ENCODE data around the gene ST7. TPM values are rescaled to one million over a fixed set of nuclear protein-coding genes. Genes with fewer than 3 reads are reported as not detected.

ST7 gene
- total and polyA plus RNA-seq, 9 donors: 11.6 to 20.7 (median 15.0) TPM

GRCh38 chr7:117006907-117007684 lies 53.8 kb downstream of the ST7 start:
- H3K27ac ChIP-seq (ENCODE audit: low read length): no peak overlapping the region
- no peaks in the 10 kb centered on the region for H3K9me3 ChIP-seq (replicated peaks; ENCODE audit: control insufficient read depth, low read depth, low read length)
- 89% methylated on average over 2 of the region's 5 CpGs for WGBS (ENCODE audit: insufficient coverage)
- H3K27me3 ChIP-seq (ENCODE audit: control insufficient read depth, insufficient read depth, low read length): no peaks in the 10 kb centered on the region
- no peak overlapping the region for H3K4me3 ChIP-seq (ENCODE audit: low read length)
- no peaks in the 10 kb centered on the region for H3K36me3 ChIP-seq (ENCODE audit: control insufficient read depth, insufficient read depth, low read length)
- H3K4me1 ChIP-seq (ENCODE audit: control insufficient read depth, insufficient read depth, low read length): no peaks in the 10 kb centered on the region
- DNase-seq: no peak

GRCh38 chr7:117008118-117008885 lies 55.0 kb downstream of the ST7 start:
- 100% methylated on average over 1 of the region's 3 CpGs for WGBS (ENCODE audit: insufficient coverage)
- Histone ChIP-seq H3K4me1 (ENCODE audit: control insufficient read depth, insufficient read depth, low read length) (no peaks in the 10 kb centered on the region), H3K27ac (ENCODE audit: low read length) (no peak overlapping the region), H3K4me3 (ENCODE audit: low read length) (no peak overlapping the region), H3K27me3 (ENCODE audit: control insufficient read depth, insufficient read depth, low read length) (no peaks in the 10 kb centered on the region), H3K9me3 (replicated peaks; ENCODE audit: control insufficient read depth, low read depth, low read length) (no peaks in the 10 kb centered on the region), H3K36me3 (ENCODE audit: control insufficient read depth, insufficient read depth, low read length) (no peaks in the 10 kb centered on the region)
- DNase-seq: no peak

GRCh38 chr7:117008886-117009531 lies 55.7 kb downstream of the ST7 start:
- no peak for DNase-seq
- Histone ChIP-seq H3K36me3 (ENCODE audit: control insufficient read depth, insufficient read depth, low read length) (no peaks in the 10 kb centered on the region), H3K4me3 (ENCODE audit: low read length) (no peak overlapping the region), H3K27me3 (ENCODE audit: control insufficient read depth, insufficient read depth, low read length) (no peaks in the 10 kb centered on the region), H3K4me1 (ENCODE audit: control insufficient read depth, insufficient read depth, low read length) (no peaks in the 10 kb centered on the region), H3K9me3 (replicated peaks; ENCODE audit: control insufficient read depth, low read depth, low read length) (no peaks in the 10 kb centered on the region), H3K27ac (ENCODE audit: low read length) (no peak overlapping the region)
- WGBS (ENCODE audit: insufficient coverage): no CpG with 5 or more reads among the region's 2 CpGs

- no peak for DNase-seq
- Histone ChIP-seq H3K27me3 (ENCODE audit: control insufficient read depth, insufficient read depth, low read length) (no peaks in the 10 kb centered on the region), H3K4me3 (ENCODE audit: low read length) (no peak overlapping the region), H3K9me3 (replicated peaks; ENCODE audit: control insufficient read depth, low read depth, low read length) (no peaks in the 10 kb centered on the region), H3K36me3 (ENCODE audit: control insufficient read depth, insufficient read depth, low read length) (no peaks in the 10 kb centered on the region), H3K27ac (ENCODE audit: low read length) (no peak overlapping the region), H3K4me1 (ENCODE audit: control insufficient read depth, insufficient read depth, low read length) (no peaks in the 10 kb centered on the region)
- 89% methylated on average over 1 of the region's 3 CpGs for WGBS (ENCODE audit: insufficient coverage)
These were observed 56.5 kb downstream of the ST7 start for GRCh38 chr7:117009705-117010361.

DNA sequence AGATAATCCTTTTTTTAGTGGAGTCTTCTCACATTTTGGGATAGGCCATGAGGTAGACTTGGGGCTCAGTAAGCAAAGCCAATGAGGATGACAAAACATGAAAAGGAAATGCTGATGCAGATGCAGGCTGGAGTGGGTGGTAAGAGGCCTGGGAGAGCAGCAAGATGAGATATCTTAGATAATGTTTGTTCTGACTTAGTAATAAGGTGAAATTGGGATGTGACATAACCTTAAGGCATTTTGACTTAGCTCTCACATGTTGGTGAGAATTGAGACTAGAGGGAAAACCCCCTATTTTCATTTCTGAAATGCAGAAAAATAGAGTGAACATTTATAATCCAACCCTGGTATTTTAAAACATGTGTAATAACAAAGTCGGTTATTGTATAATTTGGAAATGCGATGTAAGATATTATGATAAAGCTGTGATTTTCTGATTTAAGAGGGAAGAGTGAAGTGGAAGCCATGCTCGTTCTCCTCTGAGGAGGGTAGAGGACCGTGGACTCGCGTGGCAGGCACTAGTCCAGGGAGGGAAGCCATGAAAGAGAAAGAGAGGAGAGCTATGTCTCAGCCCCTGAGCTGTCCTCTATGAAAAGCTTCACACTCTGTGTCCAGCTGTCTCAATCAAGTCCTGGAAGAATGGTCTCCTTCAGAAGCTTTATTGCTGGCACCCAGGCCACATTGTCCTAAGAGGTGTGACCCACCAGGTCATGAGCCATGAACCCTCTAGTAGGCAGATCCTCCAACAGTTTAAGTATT lies 57.3 kb downstream of the ST7 start:
- 91% methylated on average over 6 of the region's 6 CpGs for WGBS (ENCODE audit: insufficient coverage)
- Histone ChIP-seq H3K27ac (ENCODE audit: low read length) (no peak overlapping the region), H3K4me1 (ENCODE audit: control insufficient read depth, insufficient read depth, low read length) (no peaks in the 10 kb centered on the region), H3K9me3 (replicated peaks; ENCODE audit: control insufficient read depth, low read depth, low read length) (no peaks in the 10 kb centered on the region), H3K36me3 (ENCODE audit: control insufficient read depth, insufficient read depth, low read length) (no peaks in the 10 kb centered on the region), H3K27me3 (ENCODE audit: control insufficient read depth, insufficient read depth, low read length) (no peaks in the 10 kb centered on the region), H3K4me3 (ENCODE audit: low read length) (no peak overlapping the region)
- DNase-seq: no peak

GRCh38 chr7:117011419-117012260 lies 58.3 kb downstream of the ST7 start:
- no peaks in the 10 kb centered on the region for H3K4me1 ChIP-seq (ENCODE audit: control insufficient read depth, insufficient read depth, low read length)
- no peak overlapping the region for H3K4me3 ChIP-seq (ENCODE audit: low read length)
- H3K27ac ChIP-seq (ENCODE audit: low read length): no peak overlapping the region
- H3K27me3 ChIP-seq (ENCODE audit: control insufficient read depth, insufficient read depth, low read length): no peaks in the 10 kb centered on the region
- no peaks in the 10 kb centered on the region for H3K36me3 ChIP-seq (ENCODE audit: control insufficient read depth, insufficient read depth, low read length)
- 54% methylated on average over 4 of the region's 6 CpGs for WGBS (ENCODE audit: insufficient coverage)
- no peak for DNase-seq
- H3K9me3 ChIP-seq (replicated peaks; ENCODE audit: control insufficient read depth, low read depth, low read length): no peaks in the 10 kb centered on the region

- Histone ChIP-seq H3K27me3 (ENCODE audit: control insufficient read depth, insufficient read depth, low read length) (no peaks in the 10 kb centered on the region), H3K27ac (ENCODE audit: low read length) (no peak overlapping the region), H3K36me3 (ENCODE audit: control insufficient read depth, insufficient read depth, low read length) (no peaks in the 10 kb centered on the region), H3K4me1 (ENCODE audit: control insufficient read depth, insufficient read depth, low read length) (no peaks in the 10 kb centered on the region), H3K9me3 (replicated peaks; ENCODE audit: control insufficient read depth, low read depth, low read length) (no peaks in the 10 kb centered on the region), H3K4me3 (ENCODE audit: low read length) (no peak overlapping the region)
- no peak for DNase-seq
- no CpG with 5 or more reads among the region's 2 CpGs for WGBS (ENCODE audit: insufficient coverage)
These were observed 59.0 kb downstream of the ST7 start for GRCh38 chr7:117012284-117012683.

- WGBS (ENCODE audit: insufficient coverage): no CpG with 5 or more reads among the region's 1 CpG
These were observed 59.4 kb downstream of the ST7 start for GRCh38 chr7:117012696-117013095.

GRCh38 chr7:117014099-117014656 lies 60.9 kb downstream of the ST7 start:
- H3K9me3 ChIP-seq (replicated peaks; ENCODE audit: control insufficient read depth, low read depth, low read length): no peaks in the 10 kb centered on the region
- DNase-seq: no peak
- 100% methylated on average over 1 of the region's 2 CpGs for WGBS (ENCODE audit: insufficient coverage)
- peak overlapping the region; percentile 11 for H3K27ac ChIP-seq (ENCODE audit: low read length)
- H3K36me3 ChIP-seq (ENCODE audit: control insufficient read depth, insufficient read depth, low read length): no peaks in the 10 kb centered on the region
- no peak overlapping the region for H3K4me3 ChIP-seq (ENCODE audit: low read length)
- H3K27me3 ChIP-seq (ENCODE audit: control insufficient read depth, insufficient read depth, low read length): no peaks in the 10 kb centered on the region
- no peaks in the 10 kb centered on the region for H3K4me1 ChIP-seq (ENCODE audit: control insufficient read depth, insufficient read depth, low read length)

More at GRCh38 chr7:117012696-117013095, 59.4 kb downstream of the ST7 start:
- no peak for DNase-seq
- Histone ChIP-seq H3K27ac (ENCODE audit: low read length) (no peak overlapping the region), H3K9me3 (replicated peaks; ENCODE audit: control insufficient read depth, low read depth, low read length) (no peaks in the 10 kb centered on the region), H3K4me1 (ENCODE audit: control insufficient read depth, insufficient read depth, low read length) (no peaks in the 10 kb centered on the region), H3K36me3 (ENCODE audit: control insufficient read depth, insufficient read depth, low read length) (no peaks in the 10 kb centered on the region), H3K27me3 (ENCODE audit: control insufficient read depth, insufficient read depth, low read length) (no peaks in the 10 kb centered on the region), H3K4me3 (ENCODE audit: low read length) (no peak overlapping the region)
